Esophagus squamous epithelium (tissue), 5 donors: ENCODE results near the gene MTA2. TPM values are rescaled to one million over a fixed set of nuclear protein-coding genes. Genes with fewer than 3 reads are reported as not detected.
A peak's percentile ranks its signal among the peaks of the same experiment; 100 is the strongest.
"Not testable (repeated sequence)": the region's sequence is repeated elsewhere in the genome, so short reads cannot be mapped to it uniquely, and the experiment has no call there.

Experiments
- DNase-seq: peaks from one replicate; lab custom pipeline; 2025; lab: John Stamatoyannopoulos, UW
- H3K27ac ChIP-seq, 4 donors: fragments of 200-600 bp; sonication (generic); one replicate each; pipeline ENCODE4 v1.5.1; 2016 to 2019; ENCODE audit warnings: mild to moderate bottlenecking in 1 of 4
- H3K27me3 ChIP-seq, 4 donors: fragments of 200-600 bp; sonication (generic); 1 replicate in 3 of 4; 2 replicates in 1 of 4; pipeline versions ENCODE4 v1.5.1 to v1.6.0; 2017 to 2021; ENCODE audit warnings: antibody characterized with exemption in 1 of 4
- H3K36me3 ChIP-seq, 3 donors: fragments of 200-600 bp; sonication (generic); one replicate each; pipeline ENCODE4 v1.5.1; 2016 to 2019
- H3K4me1 ChIP-seq, 3 donors: fragments of 200-600 bp; sonication (generic); one replicate each; pipeline ENCODE4 v1.5.1; 2017 to 2019
- H3K4me3 ChIP-seq, 4 donors: fragments of 200-600 bp; sonication (generic); 1 replicate in 3 of 4; 2 replicates in 1 of 4; pipeline ENCODE4 v1.5.1; 2016 to 2019; ENCODE audit warnings: mild to moderate bottlenecking in 2 of 4, moderate library complexity in 1 of 4
- H3K9me3 ChIP-seq, 3 donors: fragments of 200-600 bp; sonication (generic); one replicate each; pipeline ENCODE4 v1.5.1; 2016 to 2019
- POLR2A ChIP-seq, 4 donors: fragments of 450-650 bp; IDR thresholded peaks; one replicate each; pipeline ENCODE4 v1.6.1; 2017; ENCODE audit warnings: antibody characterized with exemption in 4 of 4, mild to moderate bottlenecking in 4 of 4, moderate library complexity in 3 of 4
- WGBS, 2 donors: methylation state at CpG; one replicate each; pipeline ENCODE4 v1.1.5; 2018; 5-methylcytosine and 5-hydroxymethylcytosine counted together
- intact Hi-C: fragments of 100-400 bp; cut with DNase I; formaldehyde crosslinking; loops from one replicate; pipeline ENCODE4 v1.15.0; 2022
- total RNA-seq, 4 donors: library from RNA; depleted of rRNA; stranded (reverse); fragments of >200 nt; gene quantifications; one replicate each; pipeline ENCODE4 v1.1.0, GENCODE V29; 2016
- TF ChIP-seq, protein P1 (sequence below), 6 experiments: fragments of 450-650 bp in 4 of 6; fragments of 200-600 bp in 2 of 6; sonication (generic) in 2 of 6; IDR thresholded peaks; one replicate each; pipeline ENCODE4 v1.5.1; 2016 to 2019; ENCODE audit warnings: antibody characterized with exemption in 6 of 6, mild to moderate bottlenecking in 4 of 6, moderate library complexity in 4 of 6
- donor health status: DM: yes; HTN: yes; CAD: no.

The MTA2 gene
- total RNA-seq = 100 to 1,000 TPM; 103 to 132 (median 111) TPM

DNA sequence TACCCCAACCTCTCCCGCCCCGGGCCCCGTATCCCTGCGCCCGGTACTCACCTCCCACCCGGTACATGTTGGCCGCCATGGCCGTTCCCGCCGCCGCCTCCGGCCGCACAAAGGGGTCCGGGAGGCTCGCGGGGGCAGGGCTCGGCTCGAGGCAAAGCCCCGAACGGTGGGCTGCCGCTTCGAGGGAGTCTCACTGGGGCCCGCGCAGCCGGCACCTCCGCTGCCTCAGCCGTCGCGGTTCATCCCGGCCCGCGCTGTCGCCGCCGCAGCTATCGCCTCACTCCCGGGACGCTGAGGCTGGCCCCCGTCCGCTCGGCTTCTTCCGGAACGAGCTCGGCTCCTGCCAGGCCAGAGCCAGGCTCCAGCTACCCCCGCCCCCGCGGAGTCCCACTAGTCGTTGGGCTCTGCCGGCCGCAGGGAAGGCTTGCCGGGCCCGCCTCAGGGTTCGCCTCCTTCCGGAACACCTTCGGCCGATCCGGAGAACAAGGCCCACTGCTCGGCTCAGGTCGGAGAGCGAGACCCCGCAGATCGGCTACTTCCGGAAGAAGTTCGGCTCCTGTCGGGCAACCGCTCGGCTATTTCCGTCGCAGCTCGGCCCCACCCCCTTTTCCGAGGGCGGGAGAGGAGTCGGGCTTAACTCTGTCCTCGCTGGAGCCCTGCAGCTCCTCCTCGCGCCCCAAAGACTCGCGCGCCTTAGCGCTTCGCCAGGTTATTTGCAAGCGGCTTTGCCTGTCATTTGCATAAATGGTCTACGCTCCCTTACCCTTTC is at the start of gene MTA2:
TSS of gene MTA2 (minus strand) at position 494 of the 769 bp plus-strand sequence. CDS start at position 79, 415 bp downstream.
- peak within 1 kb of the TSS; percentile 95 to 99 (median 98) for H3K27ac ChIP-seq
- peaks cover 19 to 54% (median 24%) of the 10 kb centered on the region in 3 donors for H3K36me3 ChIP-seq
- H3K4me3 ChIP-seq = peak within 1 kb of the TSS; percentile 89 to 99 (median 94)
- H3K4me1 ChIP-seq = peaks cover 27 to 82% (median 33%) of the 10 kb centered on the region in 3 donors
- DNase-seq = peak; percentile 92
- no peaks in the 10 kb centered on the region for H3K27me3 ChIP-seq
- no peaks in the 10 kb centered on the region for H3K9me3 ChIP-seq
- TF ChIP-seq POLR2A (IDR thresholded peaks at IDR 0.05) = peak in 3 of 4 donors; percentile 53 to 78 (median 60)
- TF ChIP-seq, protein P1, sequence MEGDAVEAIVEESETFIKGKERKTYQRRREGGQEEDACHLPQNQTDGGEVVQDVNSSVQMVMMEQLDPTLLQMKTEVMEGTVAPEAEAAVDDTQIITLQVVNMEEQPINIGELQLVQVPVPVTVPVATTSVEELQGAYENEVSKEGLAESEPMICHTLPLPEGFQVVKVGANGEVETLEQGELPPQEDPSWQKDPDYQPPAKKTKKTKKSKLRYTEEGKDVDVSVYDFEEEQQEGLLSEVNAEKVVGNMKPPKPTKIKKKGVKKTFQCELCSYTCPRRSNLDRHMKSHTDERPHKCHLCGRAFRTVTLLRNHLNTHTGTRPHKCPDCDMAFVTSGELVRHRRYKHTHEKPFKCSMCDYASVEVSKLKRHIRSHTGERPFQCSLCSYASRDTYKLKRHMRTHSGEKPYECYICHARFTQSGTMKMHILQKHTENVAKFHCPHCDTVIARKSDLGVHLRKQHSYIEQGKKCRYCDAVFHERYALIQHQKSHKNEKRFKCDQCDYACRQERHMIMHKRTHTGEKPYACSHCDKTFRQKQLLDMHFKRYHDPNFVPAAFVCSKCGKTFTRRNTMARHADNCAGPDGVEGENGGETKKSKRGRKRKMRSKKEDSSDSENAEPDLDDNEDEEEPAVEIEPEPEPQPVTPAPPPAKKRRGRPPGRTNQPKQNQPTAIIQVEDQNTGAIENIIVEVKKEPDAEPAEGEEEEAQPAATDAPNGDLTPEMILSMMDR (IDR thresholded peaks at IDR 0.05) = peak in 1 of 6 experiments; percentile 23
- WGBS, 2 donors = 0 to 3% methylated on average over 2 to 7 of the region's 83 CpGs
- intact Hi-C loops = no loop called here

DNA sequence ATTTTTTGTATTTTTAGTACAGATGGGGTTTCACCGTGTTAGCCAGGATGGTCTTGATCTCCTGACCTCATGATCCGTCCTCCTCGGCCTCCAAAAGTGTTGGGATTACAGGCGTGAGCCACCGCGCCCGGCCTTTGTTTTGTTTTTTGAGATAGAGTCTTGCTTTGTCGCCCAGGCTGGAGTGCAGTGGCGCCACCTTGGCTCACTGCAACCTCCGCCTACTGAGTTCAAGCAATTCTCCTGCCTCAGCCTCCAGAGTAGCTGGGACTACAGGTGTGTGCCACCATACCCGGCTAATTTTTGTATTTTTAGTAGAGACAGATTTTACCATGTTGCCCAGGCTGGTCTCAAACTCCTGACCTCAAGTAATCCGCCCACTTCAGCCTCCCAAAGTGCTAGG is 48.6 kb upstream of the MTA2 start:
- Histone ChIP-seq H3K4me1 (peaks cover 22 to 38% (median 23%) of the 10 kb centered on the region in 3 donors), H3K36me3 (peaks cover 0 to 33% (median 20%) of the 10 kb centered on the region in 3 donors)
- WGBS, 2 donors = 95% methylated on average over 9 to 12 of the region's 12 CpGs
- H3K9me3 ChIP-seq, H3K27ac ChIP-seq, H3K4me3 ChIP-seq, intact Hi-C loops, DNase-seq, H3K27me3 ChIP-seq: not testable (repeated sequence)

DNA sequence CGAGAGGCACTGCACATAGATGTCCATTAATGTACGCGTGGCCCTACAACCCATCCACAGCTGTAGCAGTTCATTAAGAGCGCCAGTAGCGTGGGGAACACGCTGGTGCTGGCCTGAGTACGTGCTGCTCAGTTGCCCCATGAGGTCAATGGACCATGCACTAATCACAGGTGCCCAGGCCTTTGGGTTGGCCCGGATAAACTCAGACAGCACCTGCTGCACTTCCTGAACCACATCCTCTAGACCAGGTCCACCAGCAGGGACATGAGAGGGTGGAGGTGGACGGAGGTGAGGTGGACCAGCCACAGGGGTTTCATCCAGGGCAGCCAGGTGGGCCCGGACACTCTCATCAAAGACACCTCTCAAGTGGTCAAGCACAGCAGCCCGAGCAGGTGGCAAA is 47.8 kb upstream of the MTA2 start:
- Histone ChIP-seq H3K27ac (no peak overlapping the region), H3K36me3 (peaks cover 0 to 40% (median 20%) of the 10 kb centered on the region in 3 donors), H3K4me3 (no peak overlapping the region), H3K4me1 (peaks cover 28 to 46% (median 31%) of the 10 kb centered on the region in 3 donors), H3K27me3 (no peaks in the 10 kb centered on the region), H3K9me3 (no peaks in the 10 kb centered on the region)
- TF ChIP-seq, protein P1 (IDR thresholded peaks at IDR 0.05) = no peak
- TF ChIP-seq POLR2A (IDR thresholded peaks at IDR 0.05) = no peak
- no peak for DNase-seq
- intact Hi-C loops = no loop called here
- WGBS, 2 donors = 85 to 92% methylated on average over 4 to 11 of the region's 11 CpGs

DNA sequence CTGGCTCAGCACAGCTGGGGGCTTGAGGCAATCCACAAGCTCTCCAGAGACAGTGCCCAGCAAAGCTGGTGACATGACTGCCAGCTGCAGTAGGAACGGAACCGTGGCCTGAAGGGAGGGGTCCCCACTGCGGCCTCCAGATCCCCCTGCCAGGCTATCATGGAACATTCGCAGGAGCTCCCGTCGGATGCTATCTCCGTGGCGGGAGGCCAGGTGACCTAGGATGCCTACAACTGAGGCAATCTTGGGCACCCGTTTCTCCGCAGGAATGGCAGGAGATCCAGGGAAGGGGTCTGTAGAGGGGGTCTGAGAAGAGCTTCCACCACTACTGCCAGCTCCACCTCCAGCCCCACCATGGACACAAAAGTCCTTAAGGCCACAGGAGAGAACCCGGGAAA is 47.3 kb upstream of the MTA2 start:
- intact Hi-C loops = no loop called here
- no peaks in the 10 kb centered on the region for H3K27me3 ChIP-seq
- no peaks in the 10 kb centered on the region for H3K9me3 ChIP-seq
- peaks cover 28 to 51% (median 32%) of the 10 kb centered on the region in 3 donors for H3K4me1 ChIP-seq
- TF ChIP-seq POLR2A (IDR thresholded peaks at IDR 0.05) = no peak
- TF ChIP-seq, protein P1 (IDR thresholded peaks at IDR 0.05) = no peak
- peaks cover 0 to 45% (median 25%) of the 10 kb centered on the region in 3 donors for H3K36me3 ChIP-seq
- H3K4me3 ChIP-seq = no peak overlapping the region
- no peak for DNase-seq
- no peak overlapping the region for H3K27ac ChIP-seq
- WGBS, 2 donors = 88 to 97% methylated on average over 7 to 10 of the region's 11 CpGs

DNA sequence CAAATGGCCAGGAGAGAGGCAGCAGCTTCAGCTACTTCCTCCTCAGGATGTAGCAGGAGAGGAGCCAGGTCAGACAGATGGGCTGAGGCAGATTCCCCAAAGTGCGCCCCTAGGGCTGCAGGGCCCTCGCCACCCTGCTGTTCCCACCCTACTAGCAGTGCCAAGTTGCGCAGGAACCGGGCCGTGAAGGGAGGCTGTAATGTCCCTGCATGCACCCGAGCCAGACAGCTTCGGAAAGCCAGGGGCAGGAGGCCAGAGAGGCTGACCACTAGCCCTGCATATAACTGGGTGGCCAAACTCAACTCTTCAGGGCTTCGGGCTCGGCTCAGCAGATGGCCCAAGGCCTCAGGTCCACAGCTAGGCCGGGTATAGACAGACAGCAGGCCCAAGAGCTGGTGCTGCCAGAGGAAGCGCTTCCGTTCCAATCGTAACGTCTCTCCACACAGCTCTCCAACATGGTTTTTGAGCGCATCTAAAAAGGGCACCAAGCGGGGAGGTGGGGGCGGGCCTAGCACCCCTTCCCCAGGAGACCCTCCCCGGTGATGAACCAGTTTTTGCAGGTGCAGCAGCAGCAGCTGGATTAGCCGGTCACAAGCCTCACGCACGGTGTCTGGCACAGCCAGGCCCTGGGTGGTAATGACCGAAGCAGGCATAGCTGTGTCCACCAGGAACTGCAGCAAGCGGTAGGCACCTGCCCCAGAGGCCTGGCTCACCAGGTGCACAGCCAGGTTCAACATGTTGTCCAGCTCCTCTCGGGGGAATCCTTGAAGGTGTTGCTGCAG is 46.7 kb upstream of the MTA2 start:
- peaks cover 0 to 51% (median 30%) of the 10 kb centered on the region in 3 donors for H3K36me3 ChIP-seq
- intact Hi-C loops = no loop called here
- TF ChIP-seq, protein P1 (IDR thresholded peaks at IDR 0.05) = no peak
- TF ChIP-seq POLR2A (IDR thresholded peaks at IDR 0.05) = no peak
- WGBS, 2 donors = 89 to 95% methylated on average over 7 to 8 of the region's 24 CpGs
- H3K4me1 ChIP-seq = peaks cover 28 to 57% (median 32%) of the 10 kb centered on the region in 3 donors
- H3K9me3 ChIP-seq = no peaks in the 10 kb centered on the region
- no peaks in the 10 kb centered on the region for H3K27me3 ChIP-seq
- no peak for DNase-seq
- H3K4me3 ChIP-seq = no peak overlapping the region
- H3K27ac ChIP-seq = no peak overlapping the region
